Gastrocnemius medialis (tissue), 4 donors: ENCODE measurements around the gene EGFL7.

ENCODE experiments used
- CTCF ChIP-seq, 5 experiments: fragments of 450-650 bp in 3 of 5; fragments of 200-600 bp in 2 of 5; sonication (generic) in 2 of 5; IDR thresholded peaks in 4 of 5; conservative IDR thresholded peaks in 1 of 5; 1 replicate in 4 of 5; 2 replicates in 1 of 5; pipeline ENCODE4 v1.5.1; 2016 to 2019; ENCODE audit warnings: antibody characterized with exemption in 5 of 5, mild to moderate bottlenecking in 3 of 5, moderate library complexity in 3 of 5
- POLR2A ChIP-seq, 2 donors: fragments of 450-650 bp; IDR thresholded peaks; one replicate each; pipeline ENCODE4 v1.6.1; 2017; ENCODE audit warnings: antibody characterized with exemption in 2 of 2, mild to moderate bottlenecking in 2 of 2, moderate library complexity in 2 of 2

- no peak for TF ChIP-seq CTCF (IDR thresholded peaks at IDR 0.05 in 4 of 5, conservative IDR thresholded peaks at IDR 0.05 in 1 of 5)
- no peak for TF ChIP-seq POLR2A (IDR thresholded peaks at IDR 0.05)
Measured at GRCh38 chr9:136626740-136627642, 35.7 kb upstream of the EGFL7 start.
